Gastrocnemius medialis (tissue), 4 donors: ENCODE measurements around the gene ITGA3. TPM values are rescaled to one million over a fixed set of nuclear protein-coding genes. Genes with fewer than 3 reads are reported as not detected.
A peak's percentile ranks its signal among the peaks of the same experiment; 100 is the strongest.

Experiments used
- ATAC-seq, 2 donors: fragments of 150-250 bp; one replicate each; pipeline ENCODE4 v1.9.1; 2016
- DNase-seq, 2 donors: peaks; one replicate each; pipeline ENCODE4 v3.0.0-alpha.2; 2019
- H3K27ac ChIP-seq, 4 donors: fragments of 200-600 bp; sonication (generic); 1 replicate in 1 of 4; 2 replicates in 3 of 4; pipeline ENCODE4 v1.5.1; 2016 to 2018; ENCODE audit warnings: mild to moderate bottlenecking in 2 of 4, moderate library complexity in 1 of 4
- H3K27me3 ChIP-seq, 3 donors: fragments of 200-600 bp; sonication (generic) in 2 of 3; 1 replicate in 1 of 3; 2 replicates in 2 of 3; pipeline versions ENCODE4 v1.5.1 to v1.6.0; 2016 to 2019; ENCODE audit warnings: mild to moderate bottlenecking in 1 of 3, moderate library complexity in 1 of 3
- H3K36me3 ChIP-seq, 2 donors: fragments of 200-600 bp; sonication (generic) in 1 of 2; one replicate each; pipeline ENCODE4 v1.5.1; 2017 to 2018
- H3K4me1 ChIP-seq, 2 donors: fragments of 200-600 bp; sonication (generic) in 1 of 2; one replicate each; pipeline ENCODE4 v1.5.1; 2016 to 2017; ENCODE audit warnings: mild to moderate bottlenecking in 2 of 2
- H3K4me3 ChIP-seq, 4 donors: fragments of 200-600 bp; sonication (generic) in 3 of 4; 1 replicate in 1 of 4; 2 replicates in 3 of 4; pipeline ENCODE4 v1.5.1; 2016 to 2019; ENCODE audit warnings: mild to moderate bottlenecking in 2 of 4
- H3K9me3 ChIP-seq, 3 donors: fragments of 200-600 bp; sonication (generic) in 2 of 3; 1 replicate in 1 of 3; 2 replicates in 2 of 3; pipeline ENCODE4 v1.5.1; 2016 to 2019
- CTCF ChIP-seq, 5 experiments: fragments of 450-650 bp in 3 of 5; fragments of 200-600 bp in 2 of 5; sonication (generic) in 2 of 5; IDR thresholded peaks in 4 of 5; conservative IDR thresholded peaks in 1 of 5; 1 replicate in 4 of 5; 2 replicates in 1 of 5; pipeline ENCODE4 v1.5.1; 2016 to 2019; ENCODE audit warnings: antibody characterized with exemption in 5 of 5, mild to moderate bottlenecking in 3 of 5, moderate library complexity in 3 of 5
- POLR2A ChIP-seq, 2 donors: fragments of 450-650 bp; IDR thresholded peaks; one replicate each; pipeline ENCODE4 v1.6.1; 2017; ENCODE audit warnings: antibody characterized with exemption in 2 of 2, mild to moderate bottlenecking in 2 of 2, moderate library complexity in 2 of 2
- in situ Hi-C, 4 donors: fragments of 200-750 bp; cut with MboI; loops; one replicate each; pipeline versions ENCODE4 v1.15.0 to v1.8.0; 2017; ENCODE audit warnings: low sequenced_read_pairs in 4 of 4
- intact Hi-C: fragments of 100-400 bp; cut with DNase I; formaldehyde crosslinking; loops from one replicate; pipeline ENCODE4 v1.15.1; 2023; ENCODE audit warnings: low total_unique reads
- total RNA-seq, 4 donors: library from RNA; depleted of rRNA; stranded (reverse); fragments of >200 nt; gene quantifications; one replicate each; pipeline versions ENCODE4 v1.1.0 to v1.2.3, GENCODE V29; 2016

The ITGA3 gene
- total RNA-seq, 4 donors from 2014 or later: 5.1 to 25.9 (median 18.4) TPM

- H3K9me3 ChIP-seq: no peaks in the 10 kb centered on the region
- H3K36me3 ChIP-seq: peaks cover 0 to 44% of the 10 kb centered on the region in 2 donors
- H3K4me1 ChIP-seq: peaks cover 40 to 45% of the 10 kb centered on the region in 2 donors
- intact Hi-C loops: no loop called here
- H3K4me3 ChIP-seq: no peak overlapping the region
- in situ Hi-C loops: no loop called here
- TF ChIP-seq POLR2A (IDR thresholded peaks at IDR 0.05) (no peak), CTCF (IDR thresholded peaks at IDR 0.05 in 4 of 5, conservative IDR thresholded peaks at IDR 0.05 in 1 of 5) (no peak)
- DNase-seq (no peak), ATAC-seq (no peak)
- H3K27ac ChIP-seq: peak overlapping the region; percentile 29 to 95 (median 95)
- no peaks in the 10 kb centered on the region for H3K27me3 ChIP-seq
Measured at GRCh38 chr17:50135316-50136095, 79.6 kb downstream of the ITGA3 start.

GRCh38 chr17:50136096-50136687, 80.3 kb downstream of the ITGA3 start:
- intact Hi-C loops: no loop called here
- DNase-seq: no peak
- no peaks in the 10 kb centered on the region for H3K27me3 ChIP-seq
- TF ChIP-seq POLR2A (IDR thresholded peaks at IDR 0.05) (no peak), CTCF (IDR thresholded peaks at IDR 0.05 in 4 of 5, conservative IDR thresholded peaks at IDR 0.05 in 1 of 5) (no peak)
- H3K27ac ChIP-seq: no peak overlapping the region
- peaks cover 0 to 51% of the 10 kb centered on the region in 2 donors for H3K36me3 ChIP-seq
- in situ Hi-C loops: no loop called here
- no peaks in the 10 kb centered on the region for H3K9me3 ChIP-seq
- no peak for ATAC-seq
- peaks cover 34 to 45% of the 10 kb centered on the region in 2 donors for H3K4me1 ChIP-seq
- no peak overlapping the region for H3K4me3 ChIP-seq

GRCh38 chr17:50137042-50137441, 81.1 kb downstream of the ITGA3 start:
- no peak for TF ChIP-seq CTCF (IDR thresholded peaks at IDR 0.05 in 4 of 5, conservative IDR thresholded peaks at IDR 0.05 in 1 of 5)
- TF ChIP-seq POLR2A (IDR thresholded peaks at IDR 0.05): no peak
- DNase-seq (no peak), ATAC-seq (no peak)
- no peaks in the 10 kb centered on the region for H3K27me3 ChIP-seq
- in situ Hi-C loops (no loop called here), intact Hi-C loops (no loop called here)
- peaks cover 32 to 40% of the 10 kb centered on the region in 2 donors for H3K4me1 ChIP-seq
- no peak overlapping the region for H3K27ac ChIP-seq
- no peaks in the 10 kb centered on the region for H3K9me3 ChIP-seq
- H3K36me3 ChIP-seq: peaks cover 0 to 55% of the 10 kb centered on the region in 2 donors
- no peak overlapping the region for H3K4me3 ChIP-seq

- peak overlapping the region in 2 of 4 donors; percentile 34 to 53 for H3K27ac ChIP-seq
- no peak for TF ChIP-seq POLR2A (IDR thresholded peaks at IDR 0.05)
- no peak for TF ChIP-seq CTCF (IDR thresholded peaks at IDR 0.05 in 4 of 5, conservative IDR thresholded peaks at IDR 0.05 in 1 of 5)
- ATAC-seq: no peak
Measured at GRCh38 chr17:50139185-50139783, 83.4 kb downstream of the ITGA3 start.

More at GRCh38 chr17:50139185-50139783, 83.4 kb downstream of the ITGA3 start:
- Histone ChIP-seq H3K9me3 (no peaks in the 10 kb centered on the region), H3K4me3 (no peak overlapping the region), H3K36me3 (peaks cover 0 to 67% of the 10 kb centered on the region in 2 donors), H3K4me1 (peaks cover 11 to 19% of the 10 kb centered on the region in 2 donors), H3K27me3 (no peaks in the 10 kb centered on the region)
- in situ Hi-C loops: no loop called here
- no peak for DNase-seq
- intact Hi-C loops: no loop called here

Other genes with a start within 250 kb of the ITGA3 start
- gene TAC4, start 208.0 kb upstream of the ITGA3 start, total RNA-seq: not detected
- not detected for gene DLX4, start 86.9 kb upstream of the ITGA3 start, total RNA-seq
- gene DLX3, start 60.9 kb upstream of the ITGA3 start, total RNA-seq: not detected
- 100 to 1,000 TPM; 111 to 335 (median 124) TPM for gene PDK2, start 39.2 kb downstream of the ITGA3 start, total RNA-seq
- 1 to 10 TPM in 1 of 4 donors, under 1 TPM in 2, not detected in 1; 0.04 to 3.8 (median 0.31) TPM for gene SAMD14, start 74.0 kb downstream of the ITGA3 start, total RNA-seq
- gene PPP1R9B, start 94.6 kb downstream of the ITGA3 start, total RNA-seq: 10 to 100 TPM in 2 of 4 donors, 1 to 10 TPM in 2; 4.7 to 18.8 (median 11.0) TPM
- gene SGCA, start 109.9 kb downstream of the ITGA3 start, total RNA-seq: 100 to 1,000 TPM; 227 to 385 (median 292) TPM
- 1 to 10 TPM; 1.7 to 9.5 (median 5.1) TPM for gene COL1A1, start 145.5 kb downstream of the ITGA3 start, total RNA-seq
- gene TMEM92, start 218.4 kb downstream of the ITGA3 start, total RNA-seq: not detected